Upper lobe of left lung (tissue), 6 donors: Measurements from ENCODE around the gene PRAC1. TPM values are rescaled to one million over a fixed set of nuclear protein-coding genes. Genes with fewer than 3 reads are reported as not detected.

Experiments used
- ATAC-seq, 2 donors: fragments of 200-7000 bp; cut with Tn5 transposase; one replicate each; pipeline ENCODE4 v1.9.1; 2022; ENCODE audit warnings: mild to moderate bottlenecking in 2 of 2, moderate library complexity in 2 of 2; ENCODE audit not compliant: low FRiP score in 2 of 2
- DNase-seq, 2 donors: peaks; one replicate each; pipeline ENCODE4 v3.0.0-alpha.2; 2019 to 2020
- H3K27ac ChIP-seq, 4 donors: fragments of 200-600 bp; sonication (generic); one replicate each; pipeline ENCODE4 v1.5.1; 2016 to 2019
- H3K27me3 ChIP-seq, 4 donors: fragments of 200-600 bp; sonication (generic); one replicate each; pipeline ENCODE4 v1.5.1; 2017 to 2019
- H3K36me3 ChIP-seq, 4 donors: fragments of 200-600 bp; sonication (generic); one replicate each; pipeline ENCODE4 v1.5.1; 2016 to 2019
- H3K4me1 ChIP-seq, 4 donors: fragments of 200-600 bp; sonication (generic); one replicate each; pipeline ENCODE4 v1.5.1; 2018 to 2019
- H3K4me3 ChIP-seq, 4 donors: fragments of 200-600 bp; sonication (generic); one replicate each; pipeline ENCODE4 v1.5.1; 2017 to 2019; ENCODE audit warnings: mild to moderate bottlenecking in 2 of 4, moderate library complexity in 1 of 4
- H3K9me3 ChIP-seq, 4 donors: fragments of 200-600 bp; sonication (generic); one replicate each; pipeline ENCODE4 v1.5.1; 2018 to 2019
- EP300 ChIP-seq, 4 donors: sonication (generic); formaldehyde crosslinking; IDR thresholded peaks; one replicate each; pipeline ENCODE4 v1.5.1; 2017; ENCODE audit warnings: antibody characterized with exemption in 4 of 4, control low read depth in 2 of 4
- POLR2A ChIP-seq, 4 donors: fragments of 450-650 bp; IDR thresholded peaks; one replicate each; pipeline ENCODE4 v1.5.1; 2016 to 2017; ENCODE audit warnings: antibody characterized with exemption in 4 of 4, mild to moderate bottlenecking in 2 of 4
- POLR2AphosphoS5 ChIP-seq, 2 donors: sonication (generic); formaldehyde crosslinking; IDR thresholded peaks; one replicate each; pipeline ENCODE4 v1.5.1; 2017; ENCODE audit warnings: antibody characterized with exemption in 2 of 2
- WGBS, 2 donors: methylation state at CpG; one replicate each; pipeline ENCODE4 v1.1.5; 2017 to 2018; 5-methylcytosine and 5-hydroxymethylcytosine counted together
- total RNA-seq, 6 donors: library from RNA; depleted of rRNA in 4 of 6; stranded (reverse); fragments of >200 nt in 4 of 6; gene quantifications; one replicate each; pipeline versions ENCODE4 v1.1.0 to v1.2.1, GENCODE V29; 2016 to 2021
- TF ChIP-seq, protein P1 (sequence below), 6 experiments: fragments of 450-650 bp in 4 of 6; fragments of 200-600 bp in 2 of 6; sonication (generic) in 2 of 6; IDR thresholded peaks; one replicate each; pipeline ENCODE4 v1.5.1; 2016 to 2019; ENCODE audit warnings: antibody characterized with exemption in 6 of 6
- donor health status: DM: no; HTN: no; CAD: no; lungs with moderate emphysema.
- donor health status: DM: no; HTN: yes; CAD: no; lungs with severe emphysema.

Gene PRAC1
- total RNA-seq, 6 donors from 2014 or later: not detected

DNA sequence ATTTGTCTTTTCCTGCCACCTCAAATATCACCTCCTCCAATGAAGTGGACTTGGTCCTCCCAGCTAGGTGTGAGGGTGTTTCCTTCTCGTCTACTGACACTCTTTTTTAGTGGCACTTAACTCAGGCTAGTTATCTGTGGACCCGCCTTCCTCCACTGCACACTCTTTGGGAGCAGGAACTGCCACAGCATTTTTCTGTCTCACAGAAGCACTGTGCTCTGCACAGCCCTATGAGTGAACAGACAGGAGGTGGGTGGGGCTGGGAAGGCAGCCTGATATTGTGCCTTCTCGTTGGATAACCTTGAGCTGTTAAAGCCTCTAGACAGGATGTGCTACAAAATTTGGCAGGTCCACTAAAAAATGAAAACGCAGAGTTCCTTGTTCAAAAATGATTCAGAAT lies 38.1 kb upstream of the PRAC1 start:
- peaks cover 0 to 10% (median 5%) of the 10 kb centered on the region in 4 donors for H3K27me3 ChIP-seq
- H3K27ac ChIP-seq: no peak overlapping the region
- ATAC-seq: no peak
- H3K9me3 ChIP-seq: no peaks in the 10 kb centered on the region
- peaks cover 0 to 2% (median 0%) of the 10 kb centered on the region in 4 donors for H3K4me1 ChIP-seq
- H3K4me3 ChIP-seq: no peak overlapping the region
- WGBS, 2 donors: 40 to 42% methylated on average over 4 of the region's 4 CpGs
- TF ChIP-seq, protein P1, sequence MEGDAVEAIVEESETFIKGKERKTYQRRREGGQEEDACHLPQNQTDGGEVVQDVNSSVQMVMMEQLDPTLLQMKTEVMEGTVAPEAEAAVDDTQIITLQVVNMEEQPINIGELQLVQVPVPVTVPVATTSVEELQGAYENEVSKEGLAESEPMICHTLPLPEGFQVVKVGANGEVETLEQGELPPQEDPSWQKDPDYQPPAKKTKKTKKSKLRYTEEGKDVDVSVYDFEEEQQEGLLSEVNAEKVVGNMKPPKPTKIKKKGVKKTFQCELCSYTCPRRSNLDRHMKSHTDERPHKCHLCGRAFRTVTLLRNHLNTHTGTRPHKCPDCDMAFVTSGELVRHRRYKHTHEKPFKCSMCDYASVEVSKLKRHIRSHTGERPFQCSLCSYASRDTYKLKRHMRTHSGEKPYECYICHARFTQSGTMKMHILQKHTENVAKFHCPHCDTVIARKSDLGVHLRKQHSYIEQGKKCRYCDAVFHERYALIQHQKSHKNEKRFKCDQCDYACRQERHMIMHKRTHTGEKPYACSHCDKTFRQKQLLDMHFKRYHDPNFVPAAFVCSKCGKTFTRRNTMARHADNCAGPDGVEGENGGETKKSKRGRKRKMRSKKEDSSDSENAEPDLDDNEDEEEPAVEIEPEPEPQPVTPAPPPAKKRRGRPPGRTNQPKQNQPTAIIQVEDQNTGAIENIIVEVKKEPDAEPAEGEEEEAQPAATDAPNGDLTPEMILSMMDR (IDR thresholded peaks at IDR 0.05): no peak
- TF ChIP-seq POLR2A (IDR thresholded peaks at IDR 0.05) (no peak), POLR2AphosphoS5 (IDR thresholded peaks at IDR 0.05) (no peak), EP300 (IDR thresholded peaks at IDR 0.05) (no peak)
- H3K36me3 ChIP-seq: no peaks in the 10 kb centered on the region
- no peak for DNase-seq

DNA sequence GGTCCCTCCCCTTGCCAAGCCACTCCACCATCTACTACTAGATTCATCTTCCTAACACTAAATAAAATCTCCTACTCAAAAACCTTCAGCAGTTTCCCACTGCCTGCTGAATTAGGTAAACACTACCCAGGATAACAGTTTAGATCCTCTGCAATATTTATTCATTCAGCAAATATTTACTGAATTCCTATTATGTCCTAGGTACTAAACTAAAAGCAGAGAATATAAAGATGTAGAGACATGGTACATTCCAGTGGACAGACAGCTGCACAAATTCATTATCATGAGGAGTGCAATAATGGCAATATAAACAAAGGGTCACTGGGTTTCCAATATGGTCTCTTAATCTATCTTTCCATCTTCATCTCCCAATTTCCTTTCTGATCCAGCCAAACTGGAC lies 37.0 kb upstream of the PRAC1 start:
- TF ChIP-seq POLR2A (IDR thresholded peaks at IDR 0.05) (no peak), EP300 (IDR thresholded peaks at IDR 0.05) (no peak), POLR2AphosphoS5 (IDR thresholded peaks at IDR 0.05) (no peak)
- TF ChIP-seq, protein P1 (IDR thresholded peaks at IDR 0.05): no peak
- H3K27me3 ChIP-seq: peaks cover 0 to 20% (median 16%) of the 10 kb centered on the region in 4 donors
- ATAC-seq (no peak), DNase-seq (no peak)
- H3K4me3 ChIP-seq: no peak overlapping the region
- H3K36me3 ChIP-seq: no peaks in the 10 kb centered on the region
- peaks cover 0 to 13% (median 6%) of the 10 kb centered on the region in 4 donors for H3K4me1 ChIP-seq
- no peak overlapping the region for H3K27ac ChIP-seq
- H3K9me3 ChIP-seq: no peaks in the 10 kb centered on the region

DNA sequence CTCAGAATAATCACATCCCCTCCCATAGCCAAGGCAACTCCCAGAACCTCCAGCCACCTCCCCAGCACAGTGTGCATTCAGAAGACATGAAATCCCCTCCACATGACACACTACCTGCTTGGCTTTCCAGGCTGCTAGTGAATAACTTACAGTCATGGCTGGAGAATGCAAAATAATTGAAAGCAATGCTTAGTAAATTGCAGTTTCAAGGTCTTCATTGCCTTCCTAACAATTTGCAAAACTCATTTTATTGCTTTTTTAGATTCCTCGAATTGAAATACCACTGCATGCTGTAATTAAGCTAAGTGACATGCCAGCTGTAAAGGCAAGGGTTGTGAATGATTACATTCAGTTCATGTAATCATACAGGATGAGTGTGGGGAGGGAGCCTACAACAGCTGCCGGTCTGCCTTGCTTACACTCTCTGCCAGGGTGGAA lies 35.2 kb upstream of the PRAC1 start:
- ATAC-seq (no peak), DNase-seq (no peak)
- no peaks in the 10 kb centered on the region for H3K9me3 ChIP-seq
- H3K36me3 ChIP-seq: no peaks in the 10 kb centered on the region
- peaks cover 0 to 34% (median 29%) of the 10 kb centered on the region in 4 donors for H3K27me3 ChIP-seq
- TF ChIP-seq POLR2A (IDR thresholded peaks at IDR 0.05) (no peak), EP300 (IDR thresholded peaks at IDR 0.05) (no peak), POLR2AphosphoS5 (IDR thresholded peaks at IDR 0.05) (no peak)
- TF ChIP-seq, protein P1 (IDR thresholded peaks at IDR 0.05): no peak
- WGBS, 2 donors: 62 to 68% methylated on average over 2 of the region's 2 CpGs
- peaks cover 0 to 15% (median 8%) of the 10 kb centered on the region in 4 donors for H3K4me1 ChIP-seq
- H3K4me3 ChIP-seq: no peak overlapping the region
- H3K27ac ChIP-seq: no peak overlapping the region

DNA sequence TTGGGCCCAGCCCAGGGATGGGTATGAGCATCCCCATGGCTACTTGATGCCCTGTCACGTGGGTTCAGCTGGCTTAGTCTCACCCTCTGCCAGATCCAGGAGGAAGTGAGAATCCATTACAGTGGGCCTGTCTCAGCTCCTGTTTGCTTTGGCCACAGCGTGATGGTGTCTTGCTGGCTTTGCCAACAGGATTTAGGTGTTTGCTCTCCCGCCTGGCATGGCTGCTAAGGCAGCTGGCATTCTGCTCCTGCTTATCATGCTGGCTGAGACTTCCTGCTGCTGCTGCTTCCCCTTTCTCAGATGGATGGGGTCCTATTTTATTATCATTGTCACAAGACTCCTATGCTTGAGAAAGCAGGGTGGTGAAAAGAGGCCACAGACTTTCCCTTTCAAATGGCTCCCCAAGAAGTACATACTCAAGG lies 34.5 kb upstream of the PRAC1 start:
- H3K36me3 ChIP-seq: no peaks in the 10 kb centered on the region
- peaks cover 1 to 41% (median 34%) of the 10 kb centered on the region in 4 donors for H3K27me3 ChIP-seq
- peaks cover 0 to 15% (median 8%) of the 10 kb centered on the region in 4 donors for H3K4me1 ChIP-seq
- TF ChIP-seq POLR2AphosphoS5 (IDR thresholded peaks at IDR 0.05) (no peak), POLR2A (IDR thresholded peaks at IDR 0.05) (no peak), EP300 (IDR thresholded peaks at IDR 0.05) (no peak)
- TF ChIP-seq, protein P1 (IDR thresholded peaks at IDR 0.05): no peak
- no peaks in the 10 kb centered on the region for H3K9me3 ChIP-seq
- H3K27ac ChIP-seq: no peak overlapping the region
- no peak overlapping the region for H3K4me3 ChIP-seq
- WGBS, 2 donors: 36 to 49% methylated on average over 3 of the region's 3 CpGs
- ATAC-seq (no peak), DNase-seq (no peak)

DNA sequence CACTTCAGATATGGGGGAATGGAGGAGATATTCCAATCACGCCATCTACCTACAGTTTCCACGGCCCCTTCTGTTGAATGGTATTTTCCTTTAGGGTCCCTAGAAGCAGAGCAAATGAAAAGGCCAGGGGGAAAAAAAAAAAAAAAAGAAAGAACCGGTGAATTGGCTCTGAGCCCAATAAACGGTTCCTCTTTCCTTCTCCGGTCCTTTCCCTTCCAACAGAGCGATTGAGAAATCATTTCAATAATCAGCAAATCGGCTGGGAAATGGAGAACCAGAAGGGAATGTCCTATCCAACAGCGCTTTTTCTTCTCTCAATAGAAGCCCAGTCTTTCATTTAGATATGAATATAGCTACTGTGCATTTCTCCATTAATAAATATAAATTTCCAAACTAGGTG lies 33.0 kb upstream of the PRAC1 start:
- Histone ChIP-seq H3K4me1 (peaks cover 0 to 15% (median 8%) of the 10 kb centered on the region in 4 donors), H3K27me3 (peaks cover 1 to 56% (median 41%) of the 10 kb centered on the region in 4 donors), H3K36me3 (no peaks in the 10 kb centered on the region), H3K27ac (no peak overlapping the region), H3K9me3 (no peaks in the 10 kb centered on the region), H3K4me3 (no peak overlapping the region)
- 16 to 19% methylated on average over 8 of the region's 8 CpGs for WGBS, 2 donors
- ATAC-seq: no peak
- no peak for TF ChIP-seq POLR2A (IDR thresholded peaks at IDR 0.05)
- TF ChIP-seq POLR2AphosphoS5 (IDR thresholded peaks at IDR 0.05): no peak
- no peak for TF ChIP-seq EP300 (IDR thresholded peaks at IDR 0.05)
- TF ChIP-seq, protein P1 (IDR thresholded peaks at IDR 0.05): no peak
- no peak for DNase-seq
